GM21737 (cell line): ENCODE results near the gene IRS1.

Experiments used
- ATAC-seq: cut with Tn5 transposase; IDR thresholded peaks from one replicate; pipeline ENCODE4 v1.9.1; 2021; ENCODE audit warnings: mild to moderate bottlenecking, moderate library complexity; ENCODE audit not compliant: unreplicated experiment

Gene IRS1

GRCh38 chr2:226694586-226695284, 104.9 kb downstream of the IRS1 start:
- ATAC-seq: no peak

DNA sequence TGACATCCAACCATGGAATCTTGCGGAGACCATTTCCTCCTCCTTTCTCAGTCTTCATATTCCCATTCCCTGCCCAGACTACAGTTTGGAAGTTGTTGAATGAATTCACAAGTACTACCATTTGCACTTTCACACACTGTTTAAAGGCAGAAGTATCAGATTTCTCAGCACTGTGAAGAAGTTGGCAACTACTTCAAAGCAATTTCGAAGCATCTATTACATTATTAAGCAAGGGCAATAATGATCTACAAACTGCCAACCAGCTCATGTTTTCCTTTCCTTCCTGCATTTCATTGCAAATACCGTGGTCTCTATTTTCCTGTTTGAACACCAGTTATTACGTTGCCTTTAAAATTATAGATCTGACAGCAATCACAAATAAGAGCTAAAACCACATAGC, 105.5 kb downstream of the IRS1 start:
- ATAC-seq: no peak

DNA sequence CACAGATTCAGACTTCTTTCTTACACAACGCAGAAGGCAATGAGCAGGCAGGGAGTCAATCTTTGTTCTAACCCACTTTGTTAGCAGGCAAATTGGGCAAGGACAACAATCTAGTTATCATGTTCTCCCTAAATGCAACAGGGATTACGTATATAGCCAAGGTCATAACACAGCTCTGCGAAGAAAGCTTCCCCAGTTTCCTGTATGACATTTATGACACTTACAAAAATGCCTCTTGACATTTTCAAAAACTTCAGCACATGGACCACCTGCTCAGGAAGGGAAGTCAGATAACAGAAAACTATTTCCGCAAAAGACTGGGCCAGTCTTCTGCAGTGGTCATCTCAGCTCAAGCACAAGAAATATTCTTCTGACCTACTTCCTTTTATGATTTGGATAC, 106.1 kb downstream of the IRS1 start:
- ATAC-seq: no peak

GRCh38 chr2:226692521-226693126, 107.0 kb downstream of the IRS1 start:
- ATAC-seq: no peak

- no peak for ATAC-seq
Measured at GRCh38 chr2:226691255-226691654, 108.4 kb downstream of the IRS1 start.

- no peak for ATAC-seq
Measured at GRCh38 chr2:226690461-226691024, 109.1 kb downstream of the IRS1 start.

- ATAC-seq: no peak
Measured at GRCh38 chr2:226687641-226688253, 111.9 kb downstream of the IRS1 start.

GRCh38 chr2:226684563-226684959, 115.1 kb downstream of the IRS1 start:
- no peak for ATAC-seq

- no peak for ATAC-seq
Measured at GRCh38 chr2:226683944-226684562, 115.6 kb downstream of the IRS1 start.

DNA sequence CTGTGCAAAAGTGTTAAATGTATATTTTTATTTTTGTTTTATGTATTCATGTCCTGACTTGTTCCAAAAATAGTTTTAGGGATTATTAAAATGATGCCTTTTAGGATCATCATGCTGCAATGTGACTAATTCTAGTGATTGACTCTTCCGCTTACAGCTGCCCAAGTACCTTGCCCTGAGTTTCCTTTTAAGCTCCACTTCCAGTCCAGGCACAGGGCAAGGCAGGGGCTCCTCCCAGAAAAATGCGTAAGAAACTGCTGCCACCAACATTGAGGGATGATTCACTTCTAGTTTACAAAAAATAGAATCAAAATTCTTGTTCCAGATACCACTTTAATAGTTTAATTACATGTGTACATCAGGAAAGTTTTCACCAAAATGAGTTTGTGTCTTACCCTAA, 116.4 kb downstream of the IRS1 start:
- ATAC-seq: no peak
